Measurements from ENCODE around the gene FXYD5. TPM values are rescaled to one million over a fixed set of nuclear protein-coding genes. Genes with fewer than 3 reads are reported as not detected.

The FXYD5 gene
- total and polyA plus RNA-seq, 2 donors from 2014 or later: 41.9 to 84.5 TPM

DNA sequence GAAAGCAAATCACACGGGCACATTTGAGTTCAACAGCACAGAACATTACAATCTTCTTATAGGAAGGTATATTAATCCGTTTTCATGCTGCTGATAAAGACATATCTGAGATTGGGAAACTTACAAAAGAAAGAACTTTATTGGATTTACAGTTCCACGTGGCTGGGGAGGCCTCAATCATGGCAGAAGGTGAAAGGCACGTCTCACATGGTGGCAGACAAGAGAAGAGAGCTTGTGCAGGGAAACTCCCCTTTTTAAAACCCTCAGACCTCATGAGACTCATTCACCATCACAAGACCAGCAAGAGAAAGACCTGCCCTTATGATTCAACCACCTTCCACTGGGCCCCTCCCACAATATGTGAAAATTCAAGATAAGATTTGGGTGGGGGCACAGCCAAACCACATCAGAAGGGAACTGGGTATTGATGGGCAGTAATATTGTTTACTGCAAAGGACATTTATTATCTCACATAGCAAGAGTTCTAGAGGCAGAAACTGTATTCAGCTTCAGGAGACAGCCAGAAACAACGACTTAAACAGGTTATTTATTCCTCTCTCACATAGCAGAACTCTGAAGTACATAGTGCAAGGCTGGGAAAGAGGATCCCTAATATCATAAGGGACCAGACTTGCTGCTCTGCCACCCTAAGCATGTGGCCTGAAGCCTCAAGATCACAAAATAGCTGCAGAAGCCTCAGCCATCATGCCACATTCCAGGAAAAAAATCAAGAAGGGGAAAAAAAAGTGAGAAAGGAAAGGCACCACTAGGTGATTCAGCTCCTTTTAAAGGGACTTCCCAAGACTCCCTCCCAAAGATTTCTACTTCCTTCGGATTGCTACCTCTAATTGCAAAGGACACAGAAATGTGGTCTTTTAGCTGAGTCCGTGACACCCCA is 23.1 kb downstream of the FXYD5 start:
- H3K9ac ChIP-seq (ENCODE audit: low read length in 3 of 3): no peak overlapping the region

DNA sequence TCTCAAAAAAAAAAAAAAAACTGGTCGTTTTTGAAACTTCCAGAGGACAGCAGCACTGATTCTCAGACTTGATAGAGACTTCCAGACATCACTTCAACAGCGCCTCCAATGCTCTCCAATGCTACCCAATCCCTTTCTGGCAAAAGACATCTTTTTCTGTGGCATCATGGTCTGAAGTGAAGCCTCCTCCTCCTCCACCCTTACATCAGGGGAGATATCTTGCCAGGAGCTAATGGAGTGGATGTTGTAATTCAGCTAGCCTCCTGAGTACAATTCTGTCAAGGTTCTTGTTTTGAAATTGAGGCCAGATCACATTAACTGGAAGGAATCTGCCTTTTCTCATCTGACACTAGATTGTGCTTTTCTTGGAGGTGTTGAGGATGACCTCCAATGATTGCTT is 24.2 kb downstream of the FXYD5 start:
- Histone ChIP-seq H3K36me3 (ENCODE audit: control insufficient read depth in 2 of 3, insufficient read depth in 3 of 3, low read length in 3 of 3) (no peaks in the 10 kb centered on the region), H3K9me3 (ENCODE audit: control insufficient read depth in 2 of 3, insufficient read depth in 1 of 3, low read length in 3 of 3) (no peaks in the 10 kb centered on the region), H3K4me1 (ENCODE audit: control insufficient read depth in 2 of 3, insufficient read depth in 2 of 3, low read depth in 1 of 3, low read length in 3 of 3) (no peaks in the 10 kb centered on the region), H3K4me3 (ENCODE audit: low read length in 3 of 3) (no peak overlapping the region), H3K9ac (ENCODE audit: low read length in 3 of 3) (no peak overlapping the region), H3K27me3 (ENCODE audit: control insufficient read depth, insufficient read depth, low read length) (no peaks in the 10 kb centered on the region), H3K27ac (ENCODE audit: low read depth in 2 of 2, low read length in 2 of 2) (no peak overlapping the region)
- TF ChIP-seq, protein P1, sequence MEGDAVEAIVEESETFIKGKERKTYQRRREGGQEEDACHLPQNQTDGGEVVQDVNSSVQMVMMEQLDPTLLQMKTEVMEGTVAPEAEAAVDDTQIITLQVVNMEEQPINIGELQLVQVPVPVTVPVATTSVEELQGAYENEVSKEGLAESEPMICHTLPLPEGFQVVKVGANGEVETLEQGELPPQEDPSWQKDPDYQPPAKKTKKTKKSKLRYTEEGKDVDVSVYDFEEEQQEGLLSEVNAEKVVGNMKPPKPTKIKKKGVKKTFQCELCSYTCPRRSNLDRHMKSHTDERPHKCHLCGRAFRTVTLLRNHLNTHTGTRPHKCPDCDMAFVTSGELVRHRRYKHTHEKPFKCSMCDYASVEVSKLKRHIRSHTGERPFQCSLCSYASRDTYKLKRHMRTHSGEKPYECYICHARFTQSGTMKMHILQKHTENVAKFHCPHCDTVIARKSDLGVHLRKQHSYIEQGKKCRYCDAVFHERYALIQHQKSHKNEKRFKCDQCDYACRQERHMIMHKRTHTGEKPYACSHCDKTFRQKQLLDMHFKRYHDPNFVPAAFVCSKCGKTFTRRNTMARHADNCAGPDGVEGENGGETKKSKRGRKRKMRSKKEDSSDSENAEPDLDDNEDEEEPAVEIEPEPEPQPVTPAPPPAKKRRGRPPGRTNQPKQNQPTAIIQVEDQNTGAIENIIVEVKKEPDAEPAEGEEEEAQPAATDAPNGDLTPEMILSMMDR (IDR thresholded peaks at IDR 0.05; ENCODE audit: borderline replicate concordance, extremely low read depth, insufficient read depth): no peak
- FAIRE-seq (no peak), DNase-seq (no peak)
- intact Hi-C loops (cut with DNase I): no loop called here

More for the DNA sequence above, 23.1 kb downstream of the FXYD5 start:
- DNase-seq (no peak), FAIRE-seq (no peak)
- no peaks in the 10 kb centered on the region for H3K36me3 ChIP-seq (ENCODE audit: control insufficient read depth in 2 of 3, insufficient read depth in 3 of 3, low read length in 3 of 3)
- intact Hi-C loops (cut with DNase I): no loop called here
- H3K27ac ChIP-seq (ENCODE audit: low read depth in 2 of 2, low read length in 2 of 2): no peak overlapping the region
- H3K9me3 ChIP-seq (ENCODE audit: control insufficient read depth in 2 of 3, insufficient read depth in 1 of 3, low read length in 3 of 3): no peaks in the 10 kb centered on the region
- no peak overlapping the region for H3K4me3 ChIP-seq (ENCODE audit: low read length in 3 of 3)
- TF ChIP-seq, protein P1 (IDR thresholded peaks at IDR 0.05; ENCODE audit: borderline replicate concordance, extremely low read depth, insufficient read depth): no peak
- no peaks in the 10 kb centered on the region for H3K4me1 ChIP-seq (ENCODE audit: control insufficient read depth in 2 of 3, insufficient read depth in 2 of 3, low read depth in 1 of 3, low read length in 3 of 3)
- H3K27me3 ChIP-seq (ENCODE audit: control insufficient read depth, insufficient read depth, low read length): no peaks in the 10 kb centered on the region

DNA sequence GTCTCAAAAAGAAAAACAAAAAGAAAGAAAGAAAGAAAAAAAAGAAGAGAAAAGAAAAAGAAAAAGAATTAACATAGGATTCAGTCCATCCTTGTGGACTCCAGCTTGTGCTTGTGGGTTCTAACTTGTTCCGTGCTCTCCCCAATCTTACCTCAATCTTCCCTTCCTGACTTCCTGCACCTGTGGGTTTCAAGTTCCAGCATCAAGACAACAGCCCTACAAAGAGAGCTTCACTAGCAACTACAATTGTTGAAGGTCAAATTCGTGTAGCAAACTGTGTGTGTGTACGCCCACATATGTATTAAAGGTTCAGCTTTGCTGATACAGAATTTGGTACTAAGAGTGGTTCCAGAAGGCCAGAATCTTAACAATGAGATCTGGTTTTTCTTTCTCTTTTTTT is 25.3 kb downstream of the FXYD5 start:
- no peak for DNase-seq
- H3K4me1 ChIP-seq (ENCODE audit: control insufficient read depth in 2 of 3, insufficient read depth in 2 of 3, low read depth in 1 of 3, low read length in 3 of 3): no peaks in the 10 kb centered on the region
- no peaks in the 10 kb centered on the region for H3K27me3 ChIP-seq (ENCODE audit: control insufficient read depth, insufficient read depth, low read length)
- TF ChIP-seq, protein P1 (IDR thresholded peaks at IDR 0.05; ENCODE audit: borderline replicate concordance, extremely low read depth, insufficient read depth): no peak
- H3K27ac ChIP-seq (ENCODE audit: low read depth in 2 of 2, low read length in 2 of 2): no peak overlapping the region
- peaks cover 0 to 7% (median 0%) of the 10 kb centered on the region in 3 donors for H3K9me3 ChIP-seq (ENCODE audit: control insufficient read depth in 2 of 3, insufficient read depth in 1 of 3, low read length in 3 of 3)
- no peaks in the 10 kb centered on the region for H3K36me3 ChIP-seq (ENCODE audit: control insufficient read depth in 2 of 3, insufficient read depth in 3 of 3, low read length in 3 of 3)
- FAIRE-seq: no peak
- no peak overlapping the region for H3K4me3 ChIP-seq (ENCODE audit: low read length in 3 of 3)
- no peak overlapping the region for H3K9ac ChIP-seq (ENCODE audit: low read length in 3 of 3)
- intact Hi-C loops (cut with DNase I): no loop called here
